ENCODE results near the gene LRRC7. TPM values are rescaled to one million over a fixed set of nuclear protein-coding genes. Genes with fewer than 3 reads are reported as not detected.

LRRC7 gene
- total RNA-seq, 1 donor from 2014 or later: not detected

GRCh38 chr1:70085521-70085920 lies 517.8 kb downstream of the LRRC7 start:
- ChIA-PET POLR2A (no interaction called here), CTCF (no interaction called here)
- DNase-seq (no peak), ATAC-seq (ENCODE audit: low read depth) (no peak)
- Mint-ChIP-seq H3K4me3 (no peak overlapping the region), H3K36me3 (ENCODE audit: low read depth) (no peaks in the 10 kb centered on the region), H3K9me3 (peaks cover 8% of the 10 kb centered on the region), H3K27me3 (peaks cover 6% of the 10 kb centered on the region), H3K27ac (no peak overlapping the region), H3K4me1 (peaks cover 4% of the 10 kb centered on the region)
- no peak for TF ChIP-seq CTCF (IDR thresholded peaks at IDR 0.05)
- intact Hi-C loops (cut with micrococcal nuclease): no loop called here

DNA sequence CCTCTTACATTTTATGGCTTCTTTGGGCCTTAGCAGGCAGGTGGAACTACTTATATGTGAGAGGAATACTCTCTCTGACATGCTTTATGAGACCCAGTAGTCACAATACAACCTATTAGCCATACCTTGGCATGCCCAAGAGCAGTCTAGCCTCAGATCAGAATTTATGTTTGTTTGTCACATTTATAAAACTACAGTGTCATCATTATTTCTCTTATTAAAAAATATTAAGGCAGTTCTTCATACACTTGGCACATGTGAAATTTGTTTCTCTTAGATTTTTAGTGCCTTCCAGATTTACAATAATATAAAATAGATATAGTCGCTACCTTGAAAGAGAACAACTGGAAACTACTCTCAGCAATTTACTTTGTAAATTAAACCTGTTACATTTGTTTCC lies 519.2 kb downstream of the LRRC7 start:
- ATAC-seq (ENCODE audit: low read depth) (no peak), DNase-seq (no peak)
- TF ChIP-seq CTCF (IDR thresholded peaks at IDR 0.05): no peak
- Mint-ChIP-seq H3K4me3 (no peak overlapping the region), H3K4me1 (peaks cover 4% of the 10 kb centered on the region), H3K27ac (no peak overlapping the region), H3K9me3 (peaks cover 8% of the 10 kb centered on the region), H3K36me3 (ENCODE audit: low read depth) (no peaks in the 10 kb centered on the region), H3K27me3 (peaks cover 6% of the 10 kb centered on the region)
- POLR2A ChIA-PET: no interaction called here
- intact Hi-C loops (cut with micrococcal nuclease): no loop called here
- CTCF ChIA-PET: no interaction called here

DNA sequence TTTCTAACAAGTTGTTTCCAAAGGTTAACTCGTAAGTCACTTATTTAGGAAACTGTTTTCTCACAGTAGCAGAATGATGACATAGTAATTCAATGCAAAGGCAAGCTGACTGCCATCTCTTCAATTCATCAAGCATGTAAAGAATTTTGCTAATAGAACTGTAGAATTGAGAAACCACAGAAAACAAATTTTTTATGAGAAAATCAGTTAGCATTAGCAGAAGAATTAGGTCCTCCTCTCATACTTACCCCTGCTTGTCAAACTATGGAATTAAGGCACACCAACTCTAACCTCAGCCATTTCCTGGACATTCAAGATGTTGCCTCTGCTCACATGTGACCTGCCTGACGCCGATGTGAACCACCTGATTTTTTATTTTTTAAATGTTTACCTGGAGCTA lies 522.4 kb downstream of the LRRC7 start:
- peaks cover 6% of the 10 kb centered on the region for H3K27me3 Mint-ChIP-seq
- intact Hi-C loops (cut with micrococcal nuclease): no loop called here
- H3K4me3 Mint-ChIP-seq: no peak overlapping the region
- ChIA-PET POLR2A (no interaction called here), CTCF (no interaction called here)
- no peak for DNase-seq
- H3K9me3 Mint-ChIP-seq: no peaks in the 10 kb centered on the region
- no peak for TF ChIP-seq CTCF (IDR thresholded peaks at IDR 0.05)
- no peaks in the 10 kb centered on the region for H3K4me1 Mint-ChIP-seq
- no peak for ATAC-seq (ENCODE audit: low read depth)
- H3K36me3 Mint-ChIP-seq (ENCODE audit: low read depth): no peaks in the 10 kb centered on the region
- H3K27ac Mint-ChIP-seq: no peak overlapping the region

GRCh38 chr1:70090875-70091274 lies 523.2 kb downstream of the LRRC7 start:
- H3K4me1 Mint-ChIP-seq: no peaks in the 10 kb centered on the region
- intact Hi-C loops (cut with micrococcal nuclease): no loop called here
- ChIA-PET CTCF (no interaction called here), POLR2A (no interaction called here)
- no peaks in the 10 kb centered on the region for H3K36me3 Mint-ChIP-seq (ENCODE audit: low read depth)
- no peak overlapping the region for H3K4me3 Mint-ChIP-seq
- ATAC-seq (ENCODE audit: low read depth) (no peak), DNase-seq (no peak)
- H3K9me3 Mint-ChIP-seq: no peaks in the 10 kb centered on the region
- no peak for TF ChIP-seq CTCF (IDR thresholded peaks at IDR 0.05)
- peaks cover 6% of the 10 kb centered on the region for H3K27me3 Mint-ChIP-seq
- H3K27ac Mint-ChIP-seq: no peak overlapping the region

DNA sequence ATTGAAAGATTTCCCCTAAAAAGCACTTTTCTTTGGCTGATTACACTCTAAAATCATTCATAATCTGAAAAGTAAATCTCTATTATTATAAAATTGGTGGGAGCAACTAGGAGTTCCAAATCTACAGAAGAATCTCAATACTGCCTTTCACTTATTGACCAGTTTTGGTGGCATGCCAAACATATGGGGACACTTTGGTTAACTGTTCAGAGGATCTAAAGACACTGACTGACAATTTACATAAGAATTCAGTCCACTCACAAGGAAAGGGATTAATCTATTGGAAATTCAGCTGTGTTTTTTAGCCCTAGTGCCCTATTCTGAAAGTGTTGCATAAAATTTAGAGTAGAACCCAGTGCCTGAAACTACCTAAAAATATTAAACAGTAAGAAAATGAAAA lies 524.1 kb downstream of the LRRC7 start:
- no peaks in the 10 kb centered on the region for H3K4me1 Mint-ChIP-seq
- no peaks in the 10 kb centered on the region for H3K36me3 Mint-ChIP-seq (ENCODE audit: low read depth)
- H3K27me3 Mint-ChIP-seq: peaks cover 6% of the 10 kb centered on the region
- H3K27ac Mint-ChIP-seq: no peak overlapping the region
- no peak for ATAC-seq (ENCODE audit: low read depth)
- DNase-seq: no peak
- no peak overlapping the region for H3K4me3 Mint-ChIP-seq
- ChIA-PET CTCF (no interaction called here), POLR2A (no interaction called here)
- intact Hi-C loops (cut with micrococcal nuclease): no loop called here
- no peaks in the 10 kb centered on the region for H3K9me3 Mint-ChIP-seq
- TF ChIP-seq CTCF (IDR thresholded peaks at IDR 0.05): no peak
